ENCODE results near the gene CIZ1. TPM values are rescaled to one million over a fixed set of nuclear protein-coding genes. Genes with fewer than 3 reads are reported as not detected.
A peak's percentile ranks its signal among the peaks of the same experiment; 100 is the strongest.

CIZ1 gene
- polyA plus RNA-seq, 1 of the 3 experiments (the other 2 are of a cell fraction): 37.0 TPM

DNA sequence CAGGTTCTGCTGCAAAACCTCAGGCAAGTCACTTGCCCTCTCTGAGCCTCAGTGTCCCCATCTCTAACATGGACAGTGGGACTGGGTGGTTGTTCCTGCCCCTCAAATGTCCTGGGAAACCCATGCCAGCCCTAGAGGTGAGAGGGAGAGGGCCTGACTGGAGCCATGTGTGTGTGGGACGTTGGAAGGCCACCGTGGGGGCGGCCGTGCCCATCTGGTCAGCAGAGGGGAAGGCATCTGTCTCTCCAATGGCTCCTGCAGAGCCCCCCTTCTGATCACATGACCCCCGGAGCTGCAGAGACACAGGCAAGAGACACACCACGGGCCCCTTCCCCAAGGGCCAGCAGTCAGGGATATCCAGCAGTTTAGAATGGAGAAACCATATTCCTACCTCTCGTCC is 13.5 kb upstream of the CIZ1 start:
- CTCF ChIA-PET: interaction anchor here (0.6 to 2.0 kb wide), 4 partner anchors 9 to 102 kb away, joined by 3 to 8 read pairs (median 4); no protein-coding TSS in a partner anchor
- POLR2A ChIA-PET: no interaction called here
- H3K4me1 ChIP-seq (ENCODE audit: control insufficient read depth in 1 of 2, insufficient read depth in 2 of 2, low read depth in 1 of 2, low read length in 1 of 2): peaks cover 0 to 20% of the 10 kb centered on the region in 2 experiments; a peak in 1 of 4 replicates
- peak overlapping the region; percentile 48 to 84; a peak in 2 of 4 replicates for H3K27ac ChIP-seq (ENCODE audit: low read depth in 2 of 2, low read length in 1 of 2)
- peak overlapping the region; percentile 64 to 76 for H3K4me3 ChIP-seq (ENCODE audit: low read depth in 2 of 2, low read length in 1 of 2)
- no peaks in the 10 kb centered on the region for H3K9me3 ChIP-seq
- peaks cover 0 to 3% of the 10 kb centered on the region in 2 experiments for H3K36me3 ChIP-seq (replicated peaks in 1 of 2; ENCODE audit: control insufficient read depth in 1 of 2, insufficient read depth in 2 of 2, low read length in 1 of 2)
- WGBS (ENCODE audit: low lambda C conversion rate): 71% methylated on average over 7 of the region's 7 CpGs
- H3K27me3 ChIP-seq (ENCODE audit: insufficient read depth): no peaks in the 10 kb centered on the region
- peaks cover 15% of the 10 kb centered on the region for H3F3A ChIP-seq (replicated peaks; ENCODE audit: insufficient read depth)
- H3K4me2 ChIP-seq: peak overlapping the region; percentile 90
- no peak for TF ChIP-seq CHD2 (IDR thresholded peaks at IDR 0.05; ENCODE audit: low read length, partially characterized antibody)
- no peak for TF ChIP-seq TAF1 (IDR thresholded peaks at IDR 0.05; ENCODE audit: borderline replicate concordance, low read depth, low read length)
- TF ChIP-seq TEAD4 (IDR thresholded peaks at IDR 0.05; ENCODE audit: borderline replicate concordance, insufficient read depth): no peak
- no peak for TF ChIP-seq SMC3 (IDR thresholded peaks at IDR 0.05; ENCODE audit: low read depth, low read length)
- TF ChIP-seq, protein P1, sequence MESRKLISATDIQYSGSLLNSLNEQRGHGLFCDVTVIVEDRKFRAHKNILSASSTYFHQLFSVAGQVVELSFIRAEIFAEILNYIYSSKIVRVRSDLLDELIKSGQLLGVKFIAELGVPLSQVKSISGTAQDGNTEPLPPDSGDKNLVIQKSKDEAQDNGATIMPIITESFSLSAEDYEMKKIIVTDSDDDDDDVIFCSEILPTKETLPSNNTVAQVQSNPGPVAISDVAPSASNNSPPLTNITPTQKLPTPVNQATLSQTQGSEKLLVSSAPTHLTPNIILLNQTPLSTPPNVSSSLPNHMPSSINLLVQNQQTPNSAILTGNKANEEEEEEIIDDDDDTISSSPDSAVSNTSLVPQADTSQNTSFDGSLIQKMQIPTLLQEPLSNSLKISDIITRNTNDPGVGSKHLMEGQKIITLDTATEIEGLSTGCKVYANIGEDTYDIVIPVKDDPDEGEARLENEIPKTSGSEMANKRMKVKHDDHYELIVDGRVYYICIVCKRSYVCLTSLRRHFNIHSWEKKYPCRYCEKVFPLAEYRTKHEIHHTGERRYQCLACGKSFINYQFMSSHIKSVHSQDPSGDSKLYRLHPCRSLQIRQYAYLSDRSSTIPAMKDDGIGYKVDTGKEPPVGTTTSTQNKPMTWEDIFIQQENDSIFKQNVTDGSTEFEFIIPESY (IDR thresholded peaks at IDR 0.05; ENCODE audit: borderline replicate concordance, low read depth): no peak
- TF ChIP-seq EP300 (IDR thresholded peaks at IDR 0.05; ENCODE audit: borderline replicate concordance in 1 of 2, low read depth in 1 of 2, low read length in 1 of 2): no peak
- TF ChIP-seq, protein P2, sequence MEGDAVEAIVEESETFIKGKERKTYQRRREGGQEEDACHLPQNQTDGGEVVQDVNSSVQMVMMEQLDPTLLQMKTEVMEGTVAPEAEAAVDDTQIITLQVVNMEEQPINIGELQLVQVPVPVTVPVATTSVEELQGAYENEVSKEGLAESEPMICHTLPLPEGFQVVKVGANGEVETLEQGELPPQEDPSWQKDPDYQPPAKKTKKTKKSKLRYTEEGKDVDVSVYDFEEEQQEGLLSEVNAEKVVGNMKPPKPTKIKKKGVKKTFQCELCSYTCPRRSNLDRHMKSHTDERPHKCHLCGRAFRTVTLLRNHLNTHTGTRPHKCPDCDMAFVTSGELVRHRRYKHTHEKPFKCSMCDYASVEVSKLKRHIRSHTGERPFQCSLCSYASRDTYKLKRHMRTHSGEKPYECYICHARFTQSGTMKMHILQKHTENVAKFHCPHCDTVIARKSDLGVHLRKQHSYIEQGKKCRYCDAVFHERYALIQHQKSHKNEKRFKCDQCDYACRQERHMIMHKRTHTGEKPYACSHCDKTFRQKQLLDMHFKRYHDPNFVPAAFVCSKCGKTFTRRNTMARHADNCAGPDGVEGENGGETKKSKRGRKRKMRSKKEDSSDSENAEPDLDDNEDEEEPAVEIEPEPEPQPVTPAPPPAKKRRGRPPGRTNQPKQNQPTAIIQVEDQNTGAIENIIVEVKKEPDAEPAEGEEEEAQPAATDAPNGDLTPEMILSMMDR (IDR thresholded peaks at IDR 0.05): no peak
- no peak for TF ChIP-seq GATA2 (CRISPR knock-in tag; IDR thresholded peaks at IDR 0.05)
- TF ChIP-seq SIN3A (IDR thresholded peaks at IDR 0.05; ENCODE audit: borderline replicate concordance, low read depth, low read length): no peak
- TF ChIP-seq, protein P3, sequence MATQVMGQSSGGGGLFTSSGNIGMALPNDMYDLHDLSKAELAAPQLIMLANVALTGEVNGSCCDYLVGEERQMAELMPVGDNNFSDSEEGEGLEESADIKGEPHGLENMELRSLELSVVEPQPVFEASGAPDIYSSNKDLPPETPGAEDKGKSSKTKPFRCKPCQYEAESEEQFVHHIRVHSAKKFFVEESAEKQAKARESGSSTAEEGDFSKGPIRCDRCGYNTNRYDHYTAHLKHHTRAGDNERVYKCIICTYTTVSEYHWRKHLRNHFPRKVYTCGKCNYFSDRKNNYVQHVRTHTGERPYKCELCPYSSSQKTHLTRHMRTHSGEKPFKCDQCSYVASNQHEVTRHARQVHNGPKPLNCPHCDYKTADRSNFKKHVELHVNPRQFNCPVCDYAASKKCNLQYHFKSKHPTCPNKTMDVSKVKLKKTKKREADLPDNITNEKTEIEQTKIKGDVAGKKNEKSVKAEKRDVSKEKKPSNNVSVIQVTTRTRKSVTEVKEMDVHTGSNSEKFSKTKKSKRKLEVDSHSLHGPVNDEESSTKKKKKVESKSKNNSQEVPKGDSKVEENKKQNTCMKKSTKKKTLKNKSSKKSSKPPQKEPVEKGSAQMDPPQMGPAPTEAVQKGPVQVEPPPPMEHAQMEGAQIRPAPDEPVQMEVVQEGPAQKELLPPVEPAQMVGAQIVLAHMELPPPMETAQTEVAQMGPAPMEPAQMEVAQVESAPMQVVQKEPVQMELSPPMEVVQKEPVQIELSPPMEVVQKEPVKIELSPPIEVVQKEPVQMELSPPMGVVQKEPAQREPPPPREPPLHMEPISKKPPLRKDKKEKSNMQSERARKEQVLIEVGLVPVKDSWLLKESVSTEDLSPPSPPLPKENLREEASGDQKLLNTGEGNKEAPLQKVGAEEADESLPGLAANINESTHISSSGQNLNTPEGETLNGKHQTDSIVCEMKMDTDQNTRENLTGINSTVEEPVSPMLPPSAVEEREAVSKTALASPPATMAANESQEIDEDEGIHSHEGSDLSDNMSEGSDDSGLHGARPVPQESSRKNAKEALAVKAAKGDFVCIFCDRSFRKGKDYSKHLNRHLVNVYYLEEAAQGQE (IDR thresholded peaks at IDR 0.05; ENCODE audit: low read depth, low read length): no peak
- no peak for TF ChIP-seq RFX5 (IDR thresholded peaks at IDR 0.05; ENCODE audit: low read length)
- no peak for TF ChIP-seq NRF1 (IDR thresholded peaks at IDR 0.05; ENCODE audit: low read depth, low read length)
- TF ChIP-seq YY1 (IDR thresholded peaks at IDR 0.05; ENCODE audit: low read depth): no peak
- TF ChIP-seq GABPA (IDR thresholded peaks at IDR 0.05; ENCODE audit: low read depth): no peak
- TF ChIP-seq MEF2A (IDR thresholded peaks at IDR 0.05; ENCODE audit: borderline replicate concordance, low read depth): no peak
- no peak for TF ChIP-seq FOXM1 (IDR thresholded peaks at IDR 0.05; ENCODE audit: low read depth)
- TF ChIP-seq, protein P4, sequence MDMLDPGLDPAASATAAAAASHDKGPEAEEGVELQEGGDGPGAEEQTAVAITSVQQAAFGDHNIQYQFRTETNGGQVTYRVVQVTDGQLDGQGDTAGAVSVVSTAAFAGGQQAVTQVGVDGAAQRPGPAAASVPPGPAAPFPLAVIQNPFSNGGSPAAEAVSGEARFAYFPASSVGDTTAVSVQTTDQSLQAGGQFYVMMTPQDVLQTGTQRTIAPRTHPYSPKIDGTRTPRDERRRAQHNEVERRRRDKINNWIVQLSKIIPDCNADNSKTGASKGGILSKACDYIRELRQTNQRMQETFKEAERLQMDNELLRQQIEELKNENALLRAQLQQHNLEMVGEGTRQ (IDR thresholded peaks at IDR 0.05; ENCODE audit: borderline replicate concordance, low read depth, low read length): no peak
- no peak for TF ChIP-seq FOXJ3 (CRISPR knock-in tag; IDR thresholded peaks at IDR 0.05)
- no peak for TF ChIP-seq JUND (IDR thresholded peaks at IDR 0.05)
- TF ChIP-seq RXRA (IDR thresholded peaks at IDR 0.05; ENCODE audit: borderline replicate concordance, low read depth): no peak
- DNase-seq: peak; percentile 64
- peak overlapping the region; percentile 72; the same call in 1 of the 2 replicates for H3K9ac ChIP-seq
- H3K9me2 ChIP-seq: no peaks in the 10 kb centered on the region
- H3K79me2 ChIP-seq (ENCODE audit: insufficient read depth): peaks cover 24% of the 10 kb centered on the region
- H4K20me1 ChIP-seq (ENCODE audit: insufficient read depth): no peaks in the 10 kb centered on the region
- H2AFZ ChIP-seq (ENCODE audit: low read depth): no peak overlapping the region

Data from SK-N-SH (cell line).